Stimulated activated CD8-positive, alpha-beta memory T cell treated with anti-CD3 and anti-CD28 coated beads, Interleukin-7, amount 100 ng/mL, for 48 hours (primary cell): ENCODE results near the gene RFT1.

Source experiments
- DNase-seq, 2 donors: peaks; one replicate each; pipeline ENCODE4 v3.0.0-alpha.2; 2020; ENCODE audit warnings: low read depth in 1 of 2; ENCODE audit errors: extremely low read depth in 1 of 2

Gene RFT1

DNA sequence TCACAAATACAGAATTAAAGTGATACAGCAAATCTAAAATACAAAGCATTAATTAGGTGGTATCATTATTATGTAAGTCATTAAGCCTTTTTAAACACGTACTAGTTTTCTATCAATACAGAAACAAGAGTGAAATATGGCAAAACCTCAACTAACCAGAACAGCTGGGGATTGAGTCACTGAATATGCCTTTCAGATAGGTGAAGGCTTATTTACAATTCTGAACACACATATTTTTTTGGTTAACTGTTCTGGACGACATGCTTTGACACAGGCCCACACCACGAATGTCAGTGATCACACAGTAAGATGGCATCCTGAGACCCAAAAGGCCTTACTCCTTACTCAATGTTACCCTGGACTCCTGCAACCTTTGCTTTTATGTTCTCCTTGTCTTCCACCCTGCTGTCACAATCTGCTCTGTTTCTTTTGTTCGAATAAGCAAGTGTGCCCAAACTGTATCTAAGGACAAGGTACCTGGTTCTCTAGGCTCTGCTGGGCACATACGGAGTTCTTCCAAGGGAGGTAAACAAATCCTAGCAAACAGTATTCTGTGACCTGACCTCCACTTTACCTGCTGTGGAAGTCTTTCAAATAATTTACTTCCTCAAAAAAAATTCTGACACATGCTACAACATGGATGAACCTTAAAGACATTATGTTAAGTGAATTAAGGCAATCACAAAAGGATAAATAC, 91.4 kb downstream of the RFT1 start:
- DNase-seq, result no peak
